ENCODE results near the gene SLC39A11.

Gene SLC39A11

DNA sequence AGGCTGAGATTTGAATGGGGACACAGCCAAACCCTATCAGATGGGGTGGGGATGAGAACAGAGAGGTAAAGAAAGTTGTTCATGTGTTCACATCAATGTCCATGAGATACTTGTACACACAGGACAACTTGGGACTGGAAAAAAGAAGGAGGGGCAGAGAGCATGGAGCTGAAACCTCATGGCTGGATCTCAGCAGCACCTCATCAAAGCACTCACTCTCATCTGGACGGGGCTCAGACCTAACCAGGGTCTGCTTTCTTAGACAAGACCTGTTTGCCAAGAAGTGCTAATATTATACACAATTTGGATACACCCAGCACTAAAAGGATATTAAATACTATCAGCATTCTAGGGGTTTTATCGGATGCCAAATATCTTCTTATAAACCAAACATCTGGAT is 399.8 kb downstream of the SLC39A11 start:
- DNase-seq (ENCODE audit: low read depth, low spot score) = no peak

DNA sequence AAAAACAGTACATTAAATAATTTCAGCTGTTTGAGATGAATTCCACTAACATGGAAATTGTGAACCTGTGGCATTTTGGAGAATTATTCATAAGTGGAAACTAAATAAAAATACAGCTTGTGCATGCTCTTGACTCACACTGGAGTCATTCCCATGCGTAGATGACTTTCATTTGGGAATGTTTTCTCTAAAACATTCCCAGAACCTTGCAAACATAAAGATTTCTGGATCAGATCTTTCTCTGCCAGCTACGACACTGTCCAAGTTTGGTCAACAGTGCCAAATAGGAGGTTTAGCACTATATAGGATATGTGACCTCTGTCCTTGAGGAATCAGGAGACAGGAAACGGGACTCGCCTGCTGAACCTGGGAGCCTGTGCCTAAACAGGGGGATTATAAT is 400.9 kb downstream of the SLC39A11 start:
- DNase-seq (ENCODE audit: low read depth, low spot score) = no peak

DNA sequence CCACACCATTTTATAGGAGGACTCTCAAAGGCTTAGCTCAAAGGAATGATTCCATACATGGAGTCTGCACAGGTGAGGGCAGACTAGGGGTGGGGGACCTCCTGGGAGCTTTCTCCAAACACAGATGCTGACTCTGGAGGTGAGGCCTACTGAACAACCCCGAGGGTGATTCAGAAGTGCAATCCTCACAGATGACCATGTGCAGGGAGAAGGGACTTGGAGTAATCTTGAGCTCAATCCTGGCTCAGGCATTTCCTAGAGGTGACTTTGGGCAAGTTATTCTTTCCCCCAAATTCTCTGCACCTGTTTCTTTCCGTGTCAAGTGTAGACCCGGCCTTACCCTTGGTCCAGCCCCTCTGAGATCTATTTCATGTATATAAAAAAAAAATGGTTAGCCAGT is 401.5 kb downstream of the SLC39A11 start:
- no peak for DNase-seq (ENCODE audit: low read depth, low spot score)

DNA sequence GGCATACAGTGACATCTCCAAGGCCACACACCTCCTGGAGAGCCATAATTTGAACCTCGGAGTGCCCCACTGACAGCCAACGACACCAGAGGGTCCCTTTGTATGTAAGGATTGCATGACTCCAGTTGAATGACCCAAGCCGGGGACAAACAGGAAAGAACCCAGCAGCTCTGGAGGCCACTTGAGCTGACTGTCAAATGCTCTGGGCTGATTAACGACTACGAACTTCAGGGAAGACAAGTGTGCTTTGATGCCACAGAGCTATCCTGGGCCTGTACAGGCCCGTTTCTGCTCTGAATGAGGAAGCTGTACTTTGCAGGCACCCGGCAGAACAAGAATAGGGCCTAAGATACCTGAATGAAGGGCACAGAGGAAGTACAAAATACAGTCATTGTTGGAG is 404.6 kb downstream of the SLC39A11 start:
- DNase-seq (ENCODE audit: low read depth, low spot score) = no peak

DNA sequence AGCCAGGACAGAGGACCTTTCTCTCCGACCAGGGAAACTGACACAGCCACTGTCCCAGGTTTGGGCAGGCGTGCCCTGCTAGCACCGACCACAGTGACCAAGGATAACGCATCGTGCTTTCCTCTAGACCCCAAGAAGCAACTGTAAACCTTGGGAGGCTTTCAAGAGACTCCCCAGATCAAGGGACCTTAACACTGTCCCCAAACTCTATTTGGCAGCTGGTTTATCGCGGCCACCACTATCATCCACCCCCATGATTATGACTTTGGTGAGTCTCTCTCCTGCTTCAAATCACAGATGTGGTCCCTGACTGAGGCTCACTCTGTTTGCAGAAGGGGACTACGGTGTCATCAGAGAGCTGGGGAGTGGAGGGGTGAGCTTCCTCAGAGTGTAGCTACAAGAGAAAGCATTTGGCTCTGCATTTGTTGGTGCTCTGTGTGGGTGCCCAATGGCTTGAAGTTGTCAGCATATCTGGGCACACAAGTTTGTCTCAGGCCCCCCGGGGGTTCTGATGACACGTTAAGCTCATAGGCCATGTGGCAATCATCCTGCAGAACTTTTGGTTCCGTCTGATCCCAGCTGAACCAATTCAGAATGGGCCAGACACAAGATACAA is 408.0 kb downstream of the SLC39A11 start:
- DNase-seq (ENCODE audit: low read depth, low spot score) = no peak

DNA sequence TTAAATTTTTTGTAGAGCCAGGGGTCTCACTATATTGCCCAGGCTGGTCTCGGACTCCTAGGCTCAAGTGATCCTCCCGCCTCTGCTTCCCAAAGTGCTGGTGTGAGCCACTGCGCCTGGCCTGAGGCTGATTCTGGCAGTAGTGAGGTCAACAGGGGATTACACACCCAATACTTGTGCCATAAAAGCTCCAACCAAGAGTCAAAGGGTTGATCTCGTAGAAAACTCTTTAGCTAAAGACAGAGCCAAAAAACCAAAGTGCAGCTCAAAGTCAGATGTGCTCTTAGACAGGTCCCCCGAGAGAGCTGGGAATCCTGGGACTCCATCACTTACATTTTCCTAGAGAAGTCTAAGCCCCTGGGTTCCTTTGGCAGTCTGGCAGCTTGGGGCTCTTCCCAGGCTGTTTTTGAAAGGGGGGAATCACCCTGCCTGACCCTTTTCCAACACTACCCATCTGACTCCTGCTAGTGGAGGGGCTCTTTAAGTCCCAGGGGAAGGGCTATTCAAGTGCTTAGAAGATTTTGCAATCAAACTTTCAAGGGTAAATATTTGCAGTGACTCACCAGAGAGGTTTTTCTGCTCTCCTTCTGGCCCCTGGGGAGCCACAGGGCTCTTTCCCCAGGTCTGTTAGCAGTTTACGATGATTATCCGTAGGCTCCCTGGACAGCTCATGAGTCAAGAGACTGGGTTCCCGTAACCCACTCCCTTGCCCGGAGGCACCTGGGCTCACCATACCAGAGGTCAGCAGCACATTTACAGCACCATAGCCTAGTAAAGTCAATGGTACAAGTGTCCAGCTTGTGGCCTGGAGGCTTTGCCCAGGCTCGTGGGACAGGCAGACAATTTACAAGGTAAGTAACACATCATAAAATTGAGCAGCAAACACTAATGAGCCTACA is 408.7 kb downstream of the SLC39A11 start:
- DNase-seq (ENCODE audit: low read depth, low spot score) = no peak

DNA sequence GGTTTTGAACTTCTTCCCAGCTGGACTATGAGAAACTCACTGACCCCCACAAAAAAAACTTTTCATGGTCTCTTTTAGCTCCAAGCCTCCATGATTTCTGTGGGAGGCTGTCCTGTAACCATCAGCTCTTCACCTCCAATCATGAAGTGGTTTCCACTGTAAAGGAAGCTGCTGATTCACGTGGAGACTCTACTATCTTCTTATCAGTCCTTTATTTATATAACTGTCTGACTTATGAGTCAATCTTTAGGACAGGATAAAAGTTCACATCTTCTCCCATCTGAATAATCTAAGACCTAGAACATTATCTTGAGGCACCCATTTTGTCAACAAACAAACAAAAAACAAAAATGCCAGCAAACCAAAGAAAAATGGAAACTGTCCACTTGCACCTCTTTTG is 409.9 kb downstream of the SLC39A11 start:
- DNase-seq (ENCODE audit: low read depth, low spot score) = no peak

DNA sequence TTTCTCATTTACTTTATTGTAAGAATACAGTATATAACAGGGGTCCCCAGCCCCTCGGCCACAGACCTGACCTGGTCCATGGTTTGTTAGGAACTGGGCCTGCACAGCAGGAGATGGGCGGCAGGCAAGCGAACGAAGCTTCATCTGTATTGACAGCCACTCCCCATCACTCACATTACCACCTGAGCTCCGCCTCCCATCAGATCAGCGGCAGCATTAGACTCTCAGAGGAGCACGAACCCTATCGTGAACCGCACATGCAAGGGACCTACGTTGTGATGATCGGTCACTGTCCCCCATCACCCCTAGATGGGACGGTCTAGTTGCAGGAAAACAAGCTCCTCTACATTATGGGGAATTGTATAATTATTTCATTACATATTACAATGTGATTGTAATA is 410.6 kb downstream of the SLC39A11 start:
- no peak for DNase-seq (ENCODE audit: low read depth, low spot score)

DNA sequence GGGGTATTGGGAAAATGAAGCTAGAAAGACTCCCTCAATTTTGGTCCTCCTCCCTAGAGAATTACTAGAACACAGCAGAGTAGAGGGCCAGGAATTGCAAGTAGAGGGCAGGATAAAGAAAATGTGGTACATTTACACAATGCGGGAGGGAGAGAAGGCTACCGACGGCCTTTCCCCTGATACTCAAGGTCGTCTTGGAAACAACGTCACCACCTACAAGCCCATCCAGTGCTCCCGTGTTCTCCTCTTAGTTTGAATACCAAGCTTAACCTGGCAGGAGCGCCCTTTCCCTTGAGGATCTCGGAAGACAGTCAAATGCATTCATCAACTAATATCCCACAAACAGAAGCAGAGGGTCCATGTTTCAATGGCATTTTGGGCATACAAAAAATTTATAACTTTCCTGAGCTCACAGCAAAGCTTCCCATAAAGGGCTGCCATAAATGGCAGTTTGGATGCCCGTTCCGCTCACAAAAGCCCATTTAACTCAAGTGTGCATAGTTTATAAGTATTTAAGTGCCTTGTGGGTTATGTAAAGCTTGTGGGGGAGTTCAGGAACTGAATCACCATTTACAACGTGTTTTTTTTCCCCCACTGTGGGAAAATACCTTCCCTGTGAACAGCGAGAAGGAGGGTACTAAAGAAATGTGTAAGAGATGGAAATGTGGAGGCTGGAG is 414.6 kb downstream of the SLC39A11 start:
- no peak for DNase-seq (ENCODE audit: low read depth, low spot score)

DNA sequence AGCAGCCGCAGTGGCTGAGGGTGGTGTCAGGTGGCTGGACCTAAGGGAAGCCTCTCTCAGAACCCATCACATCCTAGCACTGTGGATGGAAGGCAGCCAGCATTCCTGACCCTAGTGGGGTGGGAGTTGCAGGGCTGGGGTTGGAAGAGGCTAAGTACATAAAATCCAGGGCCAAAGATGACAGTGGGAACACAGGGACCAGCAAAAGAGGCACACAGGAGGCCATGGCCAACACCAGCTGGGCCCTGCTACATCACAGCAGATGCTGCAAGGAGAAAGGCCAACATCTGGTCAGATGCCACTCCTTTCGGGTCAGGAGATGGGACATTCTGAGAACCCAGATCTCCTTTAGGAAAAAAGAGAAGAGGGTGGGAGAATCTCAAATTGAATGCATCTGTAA is 415.4 kb downstream of the SLC39A11 start:
- DNase-seq (ENCODE audit: low read depth, low spot score) = no peak

DNA sequence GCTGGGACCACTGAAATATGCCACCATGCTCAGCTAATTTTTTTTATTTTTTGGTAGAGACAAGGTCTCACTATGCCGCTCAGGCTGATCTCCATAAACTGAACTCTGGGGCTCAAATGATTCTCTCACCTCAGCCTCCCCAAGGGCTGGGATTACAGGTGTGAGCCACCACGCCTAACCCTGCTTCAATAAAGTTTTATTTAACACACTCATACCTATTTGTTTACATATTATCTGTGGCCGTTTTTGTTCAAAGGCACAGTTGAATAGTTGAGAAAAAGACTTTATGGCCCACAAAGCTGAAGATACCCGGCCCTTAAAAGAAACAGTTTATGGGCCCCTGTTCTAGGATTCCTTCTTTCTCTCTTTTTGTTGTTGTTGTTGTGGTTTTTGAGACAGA is 419.8 kb downstream of the SLC39A11 start:
- DNase-seq (ENCODE audit: low read depth, low spot score) = no peak

DNA sequence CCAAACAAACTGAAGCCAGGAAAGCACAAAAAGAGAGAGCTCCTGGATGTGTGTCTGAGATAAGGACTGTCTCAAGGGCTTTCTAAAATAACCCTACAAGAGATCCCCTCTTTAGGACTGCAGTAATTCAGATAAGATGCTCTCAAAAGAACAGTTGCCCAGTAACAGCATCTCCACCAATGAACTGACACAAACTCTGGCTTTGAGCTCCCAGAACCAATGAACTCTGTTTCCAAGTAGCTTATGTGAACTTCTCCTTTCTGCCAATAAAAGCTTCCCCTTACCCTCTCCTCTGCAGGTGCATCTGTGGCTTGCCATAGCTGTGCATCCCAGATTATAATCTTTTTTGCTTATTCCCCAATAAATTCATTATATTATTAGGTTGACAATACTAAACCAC is 421.5 kb downstream of the SLC39A11 start:
- DNase-seq (ENCODE audit: low read depth, low spot score) = no peak

DNA sequence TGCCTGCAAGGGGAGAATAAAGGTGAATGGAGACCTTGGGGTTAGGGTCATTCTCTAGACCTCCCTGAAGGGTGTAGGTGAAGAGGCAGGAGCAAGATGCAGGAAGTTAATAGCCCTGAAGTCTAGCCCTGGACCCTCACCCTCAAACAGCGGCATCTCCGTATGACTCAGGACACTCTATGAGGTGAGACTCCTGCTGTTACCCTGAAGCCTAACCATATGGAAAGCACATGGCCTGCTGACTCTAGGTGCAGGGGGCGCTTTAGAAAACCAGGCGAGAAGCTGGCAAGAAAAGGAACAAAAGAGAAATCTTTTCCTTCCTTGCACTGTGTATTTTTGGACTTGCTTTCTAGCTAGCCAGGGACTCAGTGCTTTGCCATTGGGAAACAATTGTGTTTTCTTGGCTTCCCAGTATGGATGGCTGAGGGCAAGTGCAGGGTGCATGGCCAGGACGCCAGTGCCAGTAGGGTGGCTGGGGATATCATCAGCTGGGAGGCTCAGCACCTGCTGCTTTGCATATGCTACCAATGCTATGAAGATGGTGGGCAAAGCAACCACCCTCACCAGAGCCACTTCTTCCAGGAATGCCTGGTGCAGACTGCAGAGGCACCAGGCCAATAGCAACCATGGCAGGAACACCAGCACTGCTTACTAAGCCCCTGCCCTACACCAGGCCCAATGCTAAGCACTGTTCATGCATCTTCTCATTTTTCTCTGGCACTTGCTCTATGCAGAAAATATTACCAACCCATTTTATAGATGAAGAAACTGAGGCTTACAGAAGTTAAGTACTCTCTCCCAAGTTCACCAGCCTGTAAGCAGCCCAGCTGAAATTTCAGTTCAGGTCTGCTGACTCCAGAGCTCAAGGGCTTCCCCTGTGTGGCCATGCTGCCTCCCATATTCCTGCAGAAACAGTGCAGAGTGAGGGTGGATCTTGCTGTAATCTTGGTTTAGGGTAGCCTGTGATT is 425.1 kb downstream of the SLC39A11 start:
- DNase-seq (ENCODE audit: low read depth, low spot score) = no peak

DNA sequence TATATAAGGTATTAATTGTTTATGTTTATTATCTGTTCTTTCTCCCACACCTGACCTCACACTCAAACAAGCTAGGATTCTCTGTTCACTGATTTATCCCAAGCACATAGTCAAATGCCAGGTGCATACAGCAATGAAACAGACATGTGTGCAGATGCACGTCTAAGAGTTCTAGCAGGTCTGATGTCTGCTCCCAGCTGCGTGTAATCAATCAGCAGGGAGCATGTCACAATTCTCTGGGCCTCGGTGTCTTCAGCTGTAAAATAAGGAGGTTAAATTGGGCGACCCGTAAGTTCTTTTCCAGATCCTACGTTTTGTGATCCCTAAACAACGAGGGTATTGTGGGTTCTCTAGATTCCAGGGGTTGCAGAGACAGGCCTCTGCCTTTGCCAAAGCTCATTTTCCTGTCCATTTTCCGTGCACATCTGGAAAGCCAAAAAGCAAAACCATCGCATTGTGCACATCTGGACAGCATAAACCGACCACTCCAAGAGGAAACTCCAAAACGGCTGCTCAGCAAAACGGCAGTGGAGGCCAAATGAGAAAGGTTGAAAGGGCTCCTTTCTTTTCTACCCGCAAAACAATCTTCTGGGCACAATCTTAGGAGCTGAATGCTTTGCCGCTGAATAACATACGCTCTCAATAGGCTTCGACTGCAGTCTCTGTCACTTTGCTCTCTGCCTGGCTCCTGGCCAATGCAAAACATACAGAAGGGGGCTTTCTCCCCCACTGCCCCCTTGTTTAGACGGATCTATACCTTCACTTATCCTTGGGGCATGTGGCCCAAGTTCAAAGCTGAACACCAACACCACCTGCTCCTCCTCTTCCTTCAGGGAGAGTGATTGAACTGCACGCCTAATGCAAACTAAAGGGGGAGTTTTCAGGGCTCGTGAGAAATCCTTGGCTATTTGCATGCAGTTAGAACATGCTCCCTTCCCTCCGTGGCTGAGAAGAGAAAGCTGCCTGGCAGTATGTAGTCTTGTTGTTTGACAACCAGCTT is 426.3 kb downstream of the SLC39A11 start:
- no peak for DNase-seq (ENCODE audit: low read depth, low spot score)

DNA sequence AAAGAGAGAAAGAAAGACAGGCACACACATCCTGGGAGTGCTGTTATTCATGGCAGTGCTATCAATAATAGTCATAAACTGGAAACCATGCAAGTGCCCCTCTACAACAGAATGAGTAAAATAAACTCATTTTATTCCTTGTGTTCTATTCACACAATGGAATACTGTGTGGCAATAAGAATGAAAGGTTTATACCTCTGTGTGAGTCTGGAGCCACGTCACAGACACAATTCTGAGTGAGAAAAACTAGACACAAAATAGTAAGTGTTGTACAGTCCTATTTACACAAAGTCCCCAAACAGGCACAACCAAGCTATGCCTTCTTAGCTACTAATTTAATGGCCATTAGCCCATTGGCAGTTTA is 429.7 kb downstream of the SLC39A11 start:
- no peak for DNase-seq (ENCODE audit: low read depth, low spot score)

DNA sequence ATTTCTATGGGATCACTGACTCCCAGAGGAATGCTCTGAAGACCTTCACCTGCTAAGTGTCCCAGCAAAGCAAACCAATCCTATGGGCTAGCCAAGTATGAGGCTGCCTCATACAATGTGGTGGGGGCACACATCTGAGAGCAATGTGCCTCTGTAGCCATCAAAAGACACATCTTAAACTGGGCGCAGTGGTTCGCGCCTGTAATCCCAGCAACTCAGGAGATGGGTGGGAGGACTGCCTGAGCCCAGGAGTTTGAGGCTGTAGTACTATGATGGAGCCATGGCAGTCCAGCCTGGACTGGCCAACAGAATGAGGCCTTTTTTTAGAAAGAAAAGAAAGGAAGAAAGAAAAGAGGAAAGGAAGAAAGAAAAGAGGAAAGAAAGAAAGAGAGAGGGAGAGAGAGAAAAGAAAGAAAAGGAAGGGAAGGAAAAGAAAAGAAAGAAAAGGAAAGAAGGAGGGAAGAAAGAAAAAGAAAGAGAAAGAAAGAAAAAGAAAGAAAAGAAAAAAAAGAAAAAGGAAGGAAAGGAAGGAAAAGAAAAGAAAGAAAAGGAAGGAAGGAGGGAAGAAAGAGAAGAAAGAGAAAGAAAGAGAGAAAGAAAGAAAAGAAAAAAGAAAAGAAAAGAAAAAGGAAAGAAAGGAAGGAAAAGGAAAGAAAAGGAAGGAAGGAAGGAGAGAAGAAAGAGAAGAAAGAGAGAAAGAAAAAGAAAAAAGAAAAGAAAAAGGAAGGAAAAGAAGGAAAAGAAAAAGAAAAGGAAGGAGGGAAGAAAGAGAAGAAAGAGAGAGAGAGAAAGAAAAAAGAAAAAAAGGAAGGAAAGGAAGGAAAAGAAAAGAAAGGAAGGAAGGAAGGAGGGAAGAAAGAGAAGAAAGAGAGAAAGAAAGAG is 430.3 kb downstream of the SLC39A11 start:
- DNase-seq (ENCODE audit: low read depth, low spot score) = no peak

DNA sequence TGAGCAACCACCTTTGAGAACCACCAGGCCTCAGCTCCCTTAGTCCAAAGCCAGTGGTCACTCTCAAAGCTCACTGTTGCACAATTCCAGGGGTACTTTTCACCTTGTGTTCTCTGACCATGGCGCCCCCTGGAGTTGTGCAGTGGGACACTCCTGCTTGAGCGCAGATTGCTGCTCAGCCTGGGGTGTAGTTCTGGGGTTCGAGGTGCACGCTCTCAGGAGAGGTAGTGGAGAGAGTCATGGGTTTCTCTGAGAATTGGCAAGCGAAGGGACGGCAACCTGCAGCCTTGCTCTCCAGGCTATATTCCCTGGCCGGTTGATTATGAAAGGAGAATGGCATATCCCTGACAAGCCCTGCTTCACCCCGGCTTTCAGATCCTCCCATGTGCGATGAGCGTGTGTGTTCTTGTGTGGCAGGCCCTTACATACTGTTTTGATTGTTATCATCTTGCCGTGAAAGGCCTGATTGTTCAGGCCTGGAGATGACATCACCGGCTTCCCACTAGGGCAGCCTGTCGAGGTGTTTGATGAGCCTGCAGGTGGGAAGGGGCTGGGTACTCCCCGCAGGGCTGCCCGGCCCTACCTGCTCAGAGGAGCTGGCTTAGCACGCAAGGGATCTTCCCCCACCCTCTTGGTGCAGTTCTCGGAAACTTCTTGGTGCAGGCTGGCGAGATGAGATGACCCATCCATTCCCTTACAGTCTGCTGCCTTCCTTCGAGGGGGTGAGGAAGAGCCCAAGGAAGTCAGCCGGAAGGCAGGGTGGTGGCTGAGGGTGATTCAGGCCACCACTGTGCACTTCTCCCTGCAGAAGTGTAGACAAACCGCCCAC is 431.2 kb downstream of the SLC39A11 start:
- DNase-seq (ENCODE audit: low read depth, low spot score) = no peak

Measured in activated naive CD8-positive, alpha-beta T cell treated with anti-CD3 and anti-CD28 coated beads, Interleukin-2, amount 50 U/mL, for 16 hours (primary cell).